ENCODE results near the gene TNIK.

The TNIK gene

DNA sequence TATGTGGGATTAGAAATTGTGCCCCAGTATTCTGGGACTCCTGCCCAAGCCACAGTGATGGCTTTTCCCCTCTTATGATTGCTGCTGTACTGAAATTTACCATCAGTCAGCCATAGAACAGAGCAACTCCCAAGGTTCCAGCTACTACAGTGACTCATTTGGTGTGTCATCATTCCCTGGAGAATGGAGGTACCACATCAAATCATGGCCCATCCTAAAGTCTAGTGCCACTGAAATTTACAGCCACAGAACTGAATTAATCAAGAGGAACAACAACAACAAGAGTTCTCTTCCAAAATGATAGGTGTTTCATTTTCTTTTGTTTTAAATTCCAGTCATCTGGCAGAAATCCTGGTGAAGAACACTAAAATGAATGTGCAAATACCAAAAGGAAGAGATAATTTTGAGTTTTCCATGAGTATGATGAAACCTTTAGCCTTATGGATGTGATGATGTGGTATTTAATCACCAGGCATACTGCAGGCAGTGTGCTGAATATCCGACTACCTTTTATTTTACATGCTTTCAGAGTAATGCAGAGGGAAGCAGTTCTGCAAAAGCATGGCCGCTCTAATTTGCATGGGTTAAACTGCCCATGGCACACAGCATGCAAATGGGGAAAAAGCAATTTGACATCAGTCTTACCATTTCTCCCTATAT is 358.1 kb downstream of the TNIK start:
- no peak overlapping the region for H3K4me2 ChIP-seq (ENCODE audit: low read length)
- no peak overlapping the region for H3K27ac ChIP-seq
- no peak overlapping the region for H3K9ac ChIP-seq
- TF ChIP-seq, protein P1, sequence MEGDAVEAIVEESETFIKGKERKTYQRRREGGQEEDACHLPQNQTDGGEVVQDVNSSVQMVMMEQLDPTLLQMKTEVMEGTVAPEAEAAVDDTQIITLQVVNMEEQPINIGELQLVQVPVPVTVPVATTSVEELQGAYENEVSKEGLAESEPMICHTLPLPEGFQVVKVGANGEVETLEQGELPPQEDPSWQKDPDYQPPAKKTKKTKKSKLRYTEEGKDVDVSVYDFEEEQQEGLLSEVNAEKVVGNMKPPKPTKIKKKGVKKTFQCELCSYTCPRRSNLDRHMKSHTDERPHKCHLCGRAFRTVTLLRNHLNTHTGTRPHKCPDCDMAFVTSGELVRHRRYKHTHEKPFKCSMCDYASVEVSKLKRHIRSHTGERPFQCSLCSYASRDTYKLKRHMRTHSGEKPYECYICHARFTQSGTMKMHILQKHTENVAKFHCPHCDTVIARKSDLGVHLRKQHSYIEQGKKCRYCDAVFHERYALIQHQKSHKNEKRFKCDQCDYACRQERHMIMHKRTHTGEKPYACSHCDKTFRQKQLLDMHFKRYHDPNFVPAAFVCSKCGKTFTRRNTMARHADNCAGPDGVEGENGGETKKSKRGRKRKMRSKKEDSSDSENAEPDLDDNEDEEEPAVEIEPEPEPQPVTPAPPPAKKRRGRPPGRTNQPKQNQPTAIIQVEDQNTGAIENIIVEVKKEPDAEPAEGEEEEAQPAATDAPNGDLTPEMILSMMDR (IDR thresholded peaks at IDR 0.05), result no peak
- H3K4me3 ChIP-seq (ENCODE audit: low read depth, low read length), result no peak overlapping the region
- H3K27me3 ChIP-seq (ENCODE audit: control insufficient read depth, insufficient read depth, low read length), result no peaks in the 10 kb centered on the region
- H2AFZ ChIP-seq, result no peak overlapping the region
- no peaks in the 10 kb centered on the region for H3K36me3 ChIP-seq (ENCODE audit: control insufficient read depth, insufficient read depth, low read length)
- no peaks in the 10 kb centered on the region for H3K4me1 ChIP-seq
- no peaks in the 10 kb centered on the region for H3K9me3 ChIP-seq (ENCODE audit: control insufficient read depth, low read length)
- no peaks in the 10 kb centered on the region for H3K79me2 ChIP-seq

- Histone ChIP-seq H3K36me3 (ENCODE audit: control insufficient read depth, insufficient read depth, low read length) (no peaks in the 10 kb centered on the region), H3K9ac (no peak overlapping the region), H3K27me3 (ENCODE audit: control insufficient read depth, insufficient read depth, low read length) (no peaks in the 10 kb centered on the region), H3K4me1 (no peaks in the 10 kb centered on the region), H2AFZ (no peak overlapping the region), H3K9me3 (ENCODE audit: control insufficient read depth, low read length) (no peaks in the 10 kb centered on the region), H3K4me3 (ENCODE audit: low read depth, low read length) (no peak overlapping the region), H3K27ac (no peak overlapping the region), H3K4me2 (ENCODE audit: low read length) (no peak overlapping the region), H3K79me2 (no peaks in the 10 kb centered on the region)
- TF ChIP-seq, protein P1 (IDR thresholded peaks at IDR 0.05), result no peak
Observed at GRCh38 chr3:171099911-171100310, 360.3 kb downstream of the TNIK start.

GRCh38 chr3:171095063-171095462 is 365.1 kb downstream of the TNIK start:
- Histone ChIP-seq H3K27me3 (ENCODE audit: control insufficient read depth, insufficient read depth, low read length) (no peaks in the 10 kb centered on the region), H3K79me2 (no peaks in the 10 kb centered on the region), H3K9me3 (ENCODE audit: control insufficient read depth, low read length) (no peaks in the 10 kb centered on the region), H3K27ac (no peak overlapping the region), H3K9ac (no peak overlapping the region), H3K4me1 (no peaks in the 10 kb centered on the region), H3K4me3 (ENCODE audit: low read depth, low read length) (no peak overlapping the region), H2AFZ (no peak overlapping the region), H3K4me2 (ENCODE audit: low read length) (no peak overlapping the region), H3K36me3 (ENCODE audit: control insufficient read depth, insufficient read depth, low read length) (no peaks in the 10 kb centered on the region)
- TF ChIP-seq, protein P1 (IDR thresholded peaks at IDR 0.05), result no peak

GRCh38 chr3:171094411-171094810 is 365.8 kb downstream of the TNIK start:
- H3K9ac ChIP-seq, result no peak overlapping the region
- no peak overlapping the region for H3K27ac ChIP-seq
- no peak overlapping the region for H2AFZ ChIP-seq
- H3K4me2 ChIP-seq (ENCODE audit: low read length), result no peak overlapping the region
- no peaks in the 10 kb centered on the region for H3K4me1 ChIP-seq
- H3K36me3 ChIP-seq (ENCODE audit: control insufficient read depth, insufficient read depth, low read length), result no peaks in the 10 kb centered on the region
- no peaks in the 10 kb centered on the region for H3K79me2 ChIP-seq
- H3K4me3 ChIP-seq (ENCODE audit: low read depth, low read length), result no peak overlapping the region
- H3K27me3 ChIP-seq (ENCODE audit: control insufficient read depth, insufficient read depth, low read length), result no peaks in the 10 kb centered on the region
- no peaks in the 10 kb centered on the region for H3K9me3 ChIP-seq (ENCODE audit: control insufficient read depth, low read length)
- TF ChIP-seq, protein P1 (IDR thresholded peaks at IDR 0.05), result no peak

- H3K4me1 ChIP-seq, result no peaks in the 10 kb centered on the region
- H3K9me3 ChIP-seq (ENCODE audit: control insufficient read depth, low read length), result no peaks in the 10 kb centered on the region
- H3K9ac ChIP-seq, result no peak overlapping the region
- no peak overlapping the region for H2AFZ ChIP-seq
- no peak overlapping the region for H3K27ac ChIP-seq
- no peak overlapping the region for H3K4me3 ChIP-seq (ENCODE audit: low read depth, low read length)
- H3K36me3 ChIP-seq (ENCODE audit: control insufficient read depth, insufficient read depth, low read length), result no peaks in the 10 kb centered on the region
- no peak overlapping the region for H3K4me2 ChIP-seq (ENCODE audit: low read length)
- no peaks in the 10 kb centered on the region for H3K27me3 ChIP-seq (ENCODE audit: control insufficient read depth, insufficient read depth, low read length)
- TF ChIP-seq, protein P1 (IDR thresholded peaks at IDR 0.05), result no peak
- H3K79me2 ChIP-seq, result no peaks in the 10 kb centered on the region
Observed at GRCh38 chr3:171093462-171093861, 366.7 kb downstream of the TNIK start.
